Esophagus muscularis mucosa (tissue), 3 donors: ENCODE data around the gene SDK1.

ENCODE experiments used
- POLR2A ChIP-seq: fragments of 450-650 bp; IDR thresholded peaks from one replicate; pipeline ENCODE4 v1.6.1; 2017; ENCODE audit warnings: antibody characterized with exemption, moderate library complexity, mild to moderate bottlenecking, low read depth
- POLR2AphosphoS5 ChIP-seq, 2 donors: sonication (generic); formaldehyde crosslinking; IDR thresholded peaks; one replicate each; pipeline ENCODE4 v1.6.1; 2017; ENCODE audit warnings: antibody characterized with exemption in 2 of 2
- TF ChIP-seq, protein P1 (sequence below), 3 experiments: fragments of 200-600 bp in 2 of 3; fragments of 450-650 bp in 1 of 3; sonication (generic) in 2 of 3; IDR thresholded peaks; one replicate each; pipeline ENCODE4 v1.5.1; 2017 to 2019; ENCODE audit warnings: antibody characterized with exemption in 3 of 3, mild to moderate bottlenecking in 2 of 3, moderate library complexity in 1 of 3

GRCh38 chr7:4113976-4114375 is 812.9 kb downstream of the SDK1 start:
- TF ChIP-seq POLR2A (no peak), POLR2AphosphoS5 (IDR thresholded peaks at IDR 0.05) (no peak)
- TF ChIP-seq, protein P1, sequence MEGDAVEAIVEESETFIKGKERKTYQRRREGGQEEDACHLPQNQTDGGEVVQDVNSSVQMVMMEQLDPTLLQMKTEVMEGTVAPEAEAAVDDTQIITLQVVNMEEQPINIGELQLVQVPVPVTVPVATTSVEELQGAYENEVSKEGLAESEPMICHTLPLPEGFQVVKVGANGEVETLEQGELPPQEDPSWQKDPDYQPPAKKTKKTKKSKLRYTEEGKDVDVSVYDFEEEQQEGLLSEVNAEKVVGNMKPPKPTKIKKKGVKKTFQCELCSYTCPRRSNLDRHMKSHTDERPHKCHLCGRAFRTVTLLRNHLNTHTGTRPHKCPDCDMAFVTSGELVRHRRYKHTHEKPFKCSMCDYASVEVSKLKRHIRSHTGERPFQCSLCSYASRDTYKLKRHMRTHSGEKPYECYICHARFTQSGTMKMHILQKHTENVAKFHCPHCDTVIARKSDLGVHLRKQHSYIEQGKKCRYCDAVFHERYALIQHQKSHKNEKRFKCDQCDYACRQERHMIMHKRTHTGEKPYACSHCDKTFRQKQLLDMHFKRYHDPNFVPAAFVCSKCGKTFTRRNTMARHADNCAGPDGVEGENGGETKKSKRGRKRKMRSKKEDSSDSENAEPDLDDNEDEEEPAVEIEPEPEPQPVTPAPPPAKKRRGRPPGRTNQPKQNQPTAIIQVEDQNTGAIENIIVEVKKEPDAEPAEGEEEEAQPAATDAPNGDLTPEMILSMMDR (IDR thresholded peaks at IDR 0.05), result no peak
